ENCODE measurements around the gene KCNQ1.

Gene KCNQ1

GRCh38 chr11:2699531-2700414 is 255.0 kb downstream of the KCNQ1 start, which contains the start of gene KCNQ1OT1:
Gene KCNQ1OT1, minus strand, starts transcription at chr11:2699994.
- peak; percentile 65 to 77 for DNase-seq (ENCODE audit: low read depth in 2 of 2)

GRCh38 chr11:2700415-2701211 is 255.8 kb downstream of the KCNQ1 start:
- DNase-seq (ENCODE audit: low read depth in 2 of 2): no peak

- no peak for DNase-seq (ENCODE audit: low read depth in 2 of 2)
Measured at GRCh38 chr11:2701230-2701629, 256.4 kb downstream of the KCNQ1 start.

- no peak for DNase-seq (ENCODE audit: low read depth in 2 of 2)
Measured at GRCh38 chr11:2701898-2702434, 257.2 kb downstream of the KCNQ1 start.

GRCh38 chr11:2702771-2703362 is 258.1 kb downstream of the KCNQ1 start:
- DNase-seq (ENCODE audit: low read depth in 2 of 2): no peak

GRCh38 chr11:2703363-2704141 is 258.7 kb downstream of the KCNQ1 start:
- DNase-seq (ENCODE audit: low read depth in 2 of 2): no peak

- no peak for DNase-seq (ENCODE audit: low read depth in 2 of 2)
Measured at GRCh38 chr11:2704356-2704755, 259.5 kb downstream of the KCNQ1 start.

- no peak for DNase-seq (ENCODE audit: low read depth in 2 of 2)
Measured at GRCh38 chr11:2704896-2705606, 260.2 kb downstream of the KCNQ1 start.

- DNase-seq (ENCODE audit: low read depth in 2 of 2): no peak
Measured at GRCh38 chr11:2706321-2706720, 261.5 kb downstream of the KCNQ1 start.

- DNase-seq (ENCODE audit: low read depth in 2 of 2): no peak
Measured at GRCh38 chr11:2707736-2708135, 262.9 kb downstream of the KCNQ1 start.

- DNase-seq (ENCODE audit: low read depth in 2 of 2): no peak
Measured at GRCh38 chr11:2708151-2708581, 263.4 kb downstream of the KCNQ1 start.

- no peak for DNase-seq (ENCODE audit: low read depth in 2 of 2)
Measured at GRCh38 chr11:2708757-2709281, 264.0 kb downstream of the KCNQ1 start.

GRCh38 chr11:2709429-2709828 is 264.6 kb downstream of the KCNQ1 start:
- no peak for DNase-seq (ENCODE audit: low read depth in 2 of 2)

GRCh38 chr11:2711161-2711560 is 266.4 kb downstream of the KCNQ1 start:
- DNase-seq (ENCODE audit: low read depth in 2 of 2): no peak

GRCh38 chr11:2713094-2713493 is 268.3 kb downstream of the KCNQ1 start:
- DNase-seq (ENCODE audit: low read depth in 2 of 2): no peak

- DNase-seq (ENCODE audit: low read depth in 2 of 2): no peak
Measured at GRCh38 chr11:2713661-2714462, 269.1 kb downstream of the KCNQ1 start.

- no peak for DNase-seq (ENCODE audit: low read depth in 2 of 2)
Measured at GRCh38 chr11:2714463-2714800, 269.6 kb downstream of the KCNQ1 start.

GRCh38 chr11:2714871-2715270 is 270.1 kb downstream of the KCNQ1 start:
- no peak for DNase-seq (ENCODE audit: low read depth in 2 of 2)

- no peak for DNase-seq (ENCODE audit: low read depth in 2 of 2)
Measured at GRCh38 chr11:2715716-2716350, 271.0 kb downstream of the KCNQ1 start.
